Fibroblast of the conjunctiva (primary cell): ENCODE measurements around the gene RNF44.
"Not testable (repeated sequence)": the region's sequence is repeated elsewhere in the genome, so short reads cannot be mapped to it uniquely, and the experiment has no call there.

Source experiments
- DNase-seq: peaks from one replicate; pipeline ENCODE4 v3.0.0-alpha.2; 2010; ENCODE audit warnings: low read depth

The RNF44 gene

DNA sequence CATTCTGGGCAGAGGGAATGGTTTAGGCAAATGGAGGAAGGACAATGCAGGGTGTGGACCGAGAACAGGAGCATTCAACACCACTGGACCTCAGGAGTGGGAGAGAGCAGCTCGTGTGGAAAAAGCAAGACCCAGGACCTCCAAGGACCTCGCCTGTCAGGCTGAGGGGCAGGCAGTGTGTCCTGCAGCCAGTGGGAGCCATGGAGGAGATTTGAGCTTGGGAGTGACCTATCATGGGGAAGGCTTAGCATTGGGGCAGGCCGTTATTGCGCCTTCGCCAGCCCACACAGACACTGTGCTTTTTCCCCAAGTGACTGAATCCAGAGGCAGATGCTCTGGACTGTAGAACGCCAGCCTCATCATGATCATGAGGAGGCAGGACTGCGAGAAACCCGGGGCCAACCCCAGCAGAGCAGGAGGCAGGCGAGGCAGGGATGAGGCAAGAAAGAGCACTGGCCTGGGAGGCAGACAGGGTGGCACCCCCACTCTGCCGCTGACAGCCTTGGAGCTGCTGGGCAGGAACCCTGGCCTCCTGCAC, 15.2 kb upstream of the RNF44 start:
- DNase-seq = no peak

- not testable (repeated sequence) for DNase-seq
Measured at GRCh38 chr5:176550937-176551336, 13.7 kb upstream of the RNF44 start.

GRCh38 chr5:176550275-176550831, 13.2 kb upstream of the RNF44 start:
- no peak for DNase-seq

DNA sequence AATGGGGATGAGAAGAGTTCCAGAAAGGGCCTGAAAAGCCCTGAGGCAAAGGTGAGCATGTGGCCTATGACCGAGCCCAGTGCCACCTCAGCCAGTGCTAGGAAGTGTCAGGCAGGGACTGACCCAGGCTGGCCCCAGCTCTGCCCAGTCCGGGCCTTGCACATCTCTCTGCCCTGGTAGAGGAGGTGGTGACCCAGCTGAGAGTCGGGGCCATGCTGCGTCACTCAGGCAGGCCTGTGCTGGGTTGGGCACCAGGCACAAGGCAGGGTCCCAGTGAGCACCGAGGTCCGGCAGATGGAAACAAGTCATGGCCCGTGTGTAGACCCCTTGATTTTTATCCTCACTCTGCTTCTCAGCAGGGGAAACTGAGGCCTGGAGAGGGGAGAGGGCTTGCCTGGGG, 12.7 kb upstream of the RNF44 start:
- DNase-seq = no peak

DNA sequence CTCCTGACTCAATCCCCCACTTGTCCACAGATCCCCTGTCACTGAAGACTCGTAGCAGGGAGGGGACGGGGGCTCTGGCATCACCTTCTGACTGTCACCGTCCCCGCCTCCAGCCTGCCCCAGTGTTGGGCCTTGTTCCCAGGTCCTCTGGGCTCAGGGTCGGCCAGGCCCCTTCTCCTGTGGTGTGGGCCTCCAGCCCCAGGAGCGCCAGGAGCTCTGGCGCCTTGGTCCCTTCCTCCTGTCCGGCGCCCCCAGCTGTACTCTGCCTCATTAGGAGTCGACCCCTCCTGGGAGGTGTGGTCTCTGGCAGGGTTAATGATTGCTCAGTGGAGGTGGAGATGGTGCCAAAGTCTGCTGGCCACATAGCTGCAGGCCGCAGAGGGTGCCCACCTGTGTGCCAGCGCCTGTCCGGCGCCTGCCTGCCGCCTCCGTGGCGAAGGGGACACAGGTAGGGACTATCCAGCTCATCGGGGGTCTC, 11.8 kb upstream of the RNF44 start, which contains the start of gene CDHR2:
Gene CDHR2, plus strand, starts transcription at position 376 of the 478 bp plus-strand sequence. CDS start 16,011 bp downstream, outside the sequence.
- no peak for DNase-seq

GRCh38 chr5:176547802-176548201, 10.6 kb upstream of the RNF44 start:
- no peak for DNase-seq

GRCh38 chr5:176545737-176546509, 8.7 kb upstream of the RNF44 start:
- DNase-seq = no peak

DNA sequence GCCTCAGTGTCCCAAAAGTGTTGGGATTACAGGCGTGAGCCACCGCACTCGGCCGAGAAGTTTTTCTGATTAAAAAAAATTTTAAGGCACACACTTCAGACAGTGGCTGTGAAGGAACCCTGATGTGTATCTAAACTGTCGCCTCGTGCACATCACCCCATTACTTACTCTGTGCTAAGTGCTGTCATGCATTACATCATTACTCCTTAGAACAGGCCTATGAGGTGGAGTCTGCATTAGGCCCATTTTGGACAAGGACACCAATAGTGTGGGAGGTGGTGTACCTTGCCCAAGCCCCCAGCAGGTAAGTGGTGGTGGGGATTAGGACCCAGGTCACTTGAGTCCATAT, 8.2 kb upstream of the RNF44 start:
- no peak for DNase-seq

- DNase-seq = no peak
Measured at GRCh38 chr5:176543428-176544182, 6.4 kb upstream of the RNF44 start.

DNA sequence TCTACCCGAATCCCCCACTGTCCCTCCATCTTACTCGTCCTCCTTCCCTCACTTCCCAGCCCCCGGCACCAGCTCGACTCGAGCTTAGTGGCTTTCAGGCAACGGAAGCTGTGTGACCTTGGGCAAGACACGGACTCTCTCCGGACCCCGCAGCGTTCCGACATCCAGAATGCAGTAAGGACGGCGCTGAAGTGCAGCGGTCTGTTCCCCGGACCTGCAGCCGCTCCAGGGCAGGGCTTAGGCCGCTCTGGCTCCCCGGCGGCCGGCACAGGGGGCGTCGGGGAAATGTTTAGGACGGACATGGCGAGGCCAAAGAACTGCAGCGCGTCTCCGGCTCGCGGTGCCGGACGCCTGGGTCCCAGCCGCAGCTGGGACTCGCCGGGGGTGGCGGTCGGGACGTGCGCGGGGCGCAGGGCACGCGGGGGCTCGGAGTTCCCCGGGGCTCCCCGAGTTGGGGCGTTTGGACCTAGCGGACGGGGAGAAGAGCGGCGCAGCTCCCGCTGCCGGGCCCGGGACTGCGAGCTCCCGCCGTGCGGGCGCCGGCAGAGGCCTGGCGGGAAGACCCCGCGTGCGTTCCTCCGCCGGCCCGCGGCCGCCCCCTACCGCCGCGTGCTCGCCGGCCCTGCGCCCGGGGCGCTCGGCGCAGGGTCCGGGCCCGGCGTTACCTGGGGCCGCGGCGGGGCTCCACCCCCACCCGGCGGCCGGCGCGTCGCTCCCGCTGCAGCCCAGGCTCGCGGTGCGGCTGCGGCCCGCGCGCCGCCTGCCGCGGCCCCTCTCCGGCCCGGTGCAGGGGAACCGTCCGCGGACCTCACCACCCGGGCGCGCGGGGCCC, 5.6 kb upstream of the RNF44 start:
- no peak for DNase-seq

DNA sequence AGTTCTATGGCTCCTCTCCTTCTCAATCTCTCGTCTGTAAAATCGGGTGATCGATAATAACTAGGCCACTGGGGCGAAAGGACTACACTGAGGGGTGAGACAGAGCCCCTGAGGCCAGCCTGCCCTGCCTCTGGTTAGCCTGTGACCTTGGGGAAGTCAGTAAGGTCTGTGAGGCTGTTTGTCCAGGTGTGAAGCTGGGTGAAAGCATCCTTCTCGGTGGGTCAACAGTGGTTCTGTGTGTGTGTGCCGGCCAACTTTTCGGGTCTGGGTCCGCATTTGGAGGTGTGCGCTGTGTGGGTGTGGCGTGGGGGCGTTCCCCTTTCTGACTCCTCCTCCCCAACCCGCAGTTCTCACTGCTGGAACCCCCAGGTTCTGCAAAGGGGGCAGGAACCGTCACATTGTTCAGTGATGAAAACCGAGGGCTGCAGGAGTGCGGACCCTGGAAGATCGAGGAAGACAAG, 5.0 kb upstream of the RNF44 start:
- no peak for DNase-seq

DNA sequence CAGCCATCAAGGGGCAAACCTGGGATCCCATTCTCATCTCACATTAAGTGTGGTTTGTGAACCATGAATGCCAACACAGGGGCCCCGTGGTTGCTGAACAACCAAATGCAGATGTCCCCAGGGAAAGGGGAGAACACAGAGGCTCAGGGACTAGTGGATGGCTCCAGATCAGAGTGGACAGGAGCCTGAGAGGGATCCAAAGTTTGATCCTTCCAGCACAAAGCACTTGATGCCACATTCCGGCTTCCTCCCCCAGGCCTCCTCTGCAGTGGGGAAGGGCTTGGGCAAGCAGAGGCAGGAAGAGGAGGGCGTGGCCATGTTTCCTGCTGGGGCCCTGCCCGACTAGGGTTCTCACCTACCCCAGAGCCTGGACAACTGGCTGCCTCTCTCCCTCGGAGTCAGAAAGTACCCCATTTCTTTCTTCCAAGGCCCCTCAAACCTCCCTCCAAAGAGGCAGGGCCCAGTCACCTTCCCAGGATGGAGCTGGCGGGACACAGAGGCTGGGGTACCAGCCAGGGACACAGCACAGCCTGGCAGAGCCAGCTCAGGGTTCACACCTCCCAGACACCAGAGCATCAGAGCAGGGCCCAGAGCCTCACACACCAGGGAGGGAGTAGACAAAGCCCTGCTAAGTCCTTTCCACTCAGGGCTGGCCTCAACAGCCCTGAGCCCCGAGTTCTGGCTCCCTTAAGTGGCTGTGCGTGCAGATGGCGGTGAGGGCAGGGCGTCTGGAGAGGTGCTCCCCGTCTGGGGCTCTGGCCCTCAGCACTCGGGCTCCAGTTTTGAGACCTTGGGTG, 4.3 kb upstream of the RNF44 start:
- no peak for DNase-seq

GRCh38 chr5:176540956-176541337, 3.7 kb upstream of the RNF44 start:
- no peak for DNase-seq

DNA sequence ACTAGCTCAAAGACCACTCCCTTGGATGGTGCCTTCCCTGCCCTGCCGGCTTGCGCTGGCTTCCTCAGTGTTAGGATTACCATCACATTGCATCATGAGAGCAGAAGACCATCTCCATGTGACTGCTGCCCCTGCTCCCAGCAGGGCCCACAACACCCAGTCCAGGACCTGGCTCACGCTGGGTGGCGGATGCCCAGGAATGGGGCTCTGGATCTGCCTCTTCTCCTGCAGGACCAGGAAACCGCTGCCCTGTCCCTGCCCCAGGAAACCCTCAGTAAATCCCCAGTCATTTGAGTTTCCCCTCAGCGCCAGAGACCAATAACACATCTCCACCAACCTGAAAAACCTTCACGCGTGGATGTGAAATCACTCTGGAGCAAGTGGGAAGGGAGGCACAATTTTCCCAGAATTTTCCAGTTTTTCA, 3.3 kb upstream of the RNF44 start:
- DNase-seq = peak; percentile 22

- DNase-seq = no peak
Measured at GRCh38 chr5:176538989-176539384, 1.8 kb upstream of the RNF44 start.

- no peak for DNase-seq
Measured at GRCh38 chr5:176538230-176538988, 1.2 kb upstream of the RNF44 start.

- DNase-seq = peak; percentile 99
Measured at GRCh38 chr5:176537554-176538229, 490 bp upstream of the RNF44 start.

- DNase-seq = peak; percentile 42
Measured at GRCh38 chr5:176536132-176536901, 885 bp downstream of the RNF44 start.

GRCh38 chr5:176535664-176536131, 1.5 kb downstream of the RNF44 start:
- DNase-seq = no peak
